ENCODE results near the gene FNDC4. TPM values are rescaled to one million over a fixed set of nuclear protein-coding genes. Genes with fewer than 3 reads are reported as not detected.
A peak's percentile ranks its signal among the peaks of the same experiment; 100 is the strongest.

Gene FNDC4
- polyA plus RNA-seq, 3 donors = not detected

GRCh38 chr2:27489118-27489497, 5.9 kb downstream of the FNDC4 start:
- H3K4me1 ChIP-seq (ENCODE audit: control insufficient read depth in 1 of 2, insufficient read depth in 2 of 2, low read length in 2 of 2) = peaks cover 12 to 16% of the 10 kb centered on the region in 2 donors
- H3K4me2 ChIP-seq (replicated peaks; ENCODE audit: extremely low read depth, low read length, poor library complexity, severe bottlenecking) = peak overlapping the region; percentile 81
- H3K9me3 ChIP-seq (replicated peaks in 1 of 2; ENCODE audit: control insufficient read depth in 1 of 2, insufficient read depth in 1 of 2, low read length in 2 of 2) = no peaks in the 10 kb centered on the region
- intact Hi-C loops (cut with micrococcal nuclease) = loop anchor here in 1 of 2 donors (2.0 kb wide), 1 partner anchor 174 kb away; the partner anchor contains the start of genes SLC4A1AP and SUPT7L
- WGBS (ENCODE audit: insufficient coverage) = 6% methylated on average over 3 of the region's 11 CpGs
- H3K27me3 ChIP-seq (ENCODE audit: control insufficient read depth in 2 of 2, insufficient read depth in 2 of 2, low read length in 2 of 2) = peaks cover 9 to 10% of the 10 kb centered on the region in 2 donors
- Mint-ChIP-seq H3K4me1 (peaks cover 17% of the 10 kb centered on the region), H3K36me3 (peaks cover 3 to 9% of the 10 kb centered on the region in 2 donors), H3K27ac (peak overlapping the region; percentile 77 to 93 (median 88)), H3K27me3 (ENCODE audit: low read depth in 3 of 3) (peaks cover 18 to 19% (median 18%) of the 10 kb centered on the region in 3 donors), H3K4me3 (peak overlapping the region; percentile 81 to 92), H3K9me3 (peaks cover 0 to 4% (median under 1%) of the 10 kb centered on the region in 7 donors)
- peak overlapping the region in 1 of 2 donors; percentile 79 for H3K27ac ChIP-seq (ENCODE audit: low read depth in 1 of 2, low read length in 2 of 2)
- H2AFZ ChIP-seq (ENCODE audit: insufficient read depth, low read depth, low read length, poor library complexity, severe bottlenecking) = peak overlapping the region; percentile 90
- DNase-seq = peak in 1 of 3 donors; percentile 10
- H4K20me1 ChIP-seq (ENCODE audit: insufficient read depth, low read length) = no peaks in the 10 kb centered on the region
- peak overlapping the region; percentile 51 to 80 (median 52) for H3K4me3 ChIP-seq (replicated peaks in 1 of 3; ENCODE audit: low read depth in 2 of 3, low read length in 3 of 3)
- peak overlapping the region; percentile 39 for H3K9ac ChIP-seq (ENCODE audit: insufficient read depth, low read length, poor library complexity, severe bottlenecking)
- peaks cover 0 to 8% of the 10 kb centered on the region in 2 donors for H3K36me3 ChIP-seq (replicated peaks in 1 of 2; ENCODE audit: control insufficient read depth in 1 of 2, insufficient read depth in 2 of 2, low read length in 2 of 2)
- no peaks in the 10 kb centered on the region for H3K79me2 ChIP-seq (ENCODE audit: insufficient read depth, low read length)
- TF ChIP-seq CTCF (IDR thresholded peaks at IDR 0.05) = no peak

GRCh38 chr2:27485496-27485895, 9.5 kb downstream of the FNDC4 start:
- H3K27ac ChIP-seq (ENCODE audit: low read depth in 1 of 2, low read length in 2 of 2) = no peak overlapping the region
- no peak overlapping the region for H2AFZ ChIP-seq (ENCODE audit: insufficient read depth, low read depth, low read length, poor library complexity, severe bottlenecking)
- 100% methylated on average over 1 of the region's 3 CpGs for WGBS (ENCODE audit: insufficient coverage)
- H4K20me1 ChIP-seq (ENCODE audit: insufficient read depth, low read length) = no peaks in the 10 kb centered on the region
- H3K4me1 ChIP-seq (ENCODE audit: control insufficient read depth in 1 of 2, insufficient read depth in 2 of 2, low read length in 2 of 2) = peaks cover 12 to 16% of the 10 kb centered on the region in 2 donors
- H3K36me3 ChIP-seq (replicated peaks in 1 of 2; ENCODE audit: control insufficient read depth in 1 of 2, insufficient read depth in 2 of 2, low read length in 2 of 2) = peaks cover 3 to 21% of the 10 kb centered on the region in 2 donors
- Mint-ChIP-seq H3K4me1 (peaks cover 17% of the 10 kb centered on the region), H3K36me3 (peaks cover 5 to 15% of the 10 kb centered on the region in 2 donors), H3K27ac (no peak overlapping the region), H3K4me3 (no peak overlapping the region), H3K9me3 (no peaks in the 10 kb centered on the region), H3K27me3 (ENCODE audit: low read depth in 3 of 3) (peaks cover 0 to 1% (median 0%) of the 10 kb centered on the region in 3 donors)
- no peaks in the 10 kb centered on the region for H3K27me3 ChIP-seq (ENCODE audit: control insufficient read depth in 2 of 2, insufficient read depth in 2 of 2, low read length in 2 of 2)
- no peak overlapping the region for H3K9ac ChIP-seq (ENCODE audit: insufficient read depth, low read length, poor library complexity, severe bottlenecking)
- no peaks in the 10 kb centered on the region for H3K79me2 ChIP-seq (ENCODE audit: insufficient read depth, low read length)
- no peak overlapping the region for H3K4me3 ChIP-seq (replicated peaks in 1 of 3; ENCODE audit: low read depth in 2 of 3, low read length in 3 of 3)
- no peaks in the 10 kb centered on the region for H3K9me3 ChIP-seq (replicated peaks in 1 of 2; ENCODE audit: control insufficient read depth in 1 of 2, insufficient read depth in 1 of 2, low read length in 2 of 2)
- H3K4me2 ChIP-seq (replicated peaks; ENCODE audit: extremely low read depth, low read length, poor library complexity, severe bottlenecking) = no peak overlapping the region
- no peak for DNase-seq
- no peak for TF ChIP-seq CTCF (IDR thresholded peaks at IDR 0.05)
- intact Hi-C loops (cut with micrococcal nuclease) = no loop called here

Data from CD14-positive monocyte (primary cell).